T47D (cell line): ENCODE measurements around the gene UBE2M.
"Not testable (repeated sequence)": the region's sequence is repeated elsewhere in the genome, so short reads cannot be mapped to it uniquely, and the experiment has no call there.

Experiments used
- DNase-seq, 2 experiments: peaks; one replicate each; pipeline versions ENCODE4 v3.0.0 to v3.0.0-alpha.2; 2011 to 2012; ENCODE audit warnings: low read depth in 1 of 2, low spot score in 1 of 2
- JUND ChIP-seq: IDR thresholded peaks from 2 replicates; pipeline ENCODE4 v1.6.1; 2012; ENCODE audit warnings: low read depth
- in situ Hi-C: cut with HindIII; loops from 2 replicates; pipeline ENCODE4 v1.10.0; 2016; ENCODE audit warnings: low sequenced_read_pairs, low pct_unique_long_range_greater_than_20kb

UBE2M gene

DNA sequence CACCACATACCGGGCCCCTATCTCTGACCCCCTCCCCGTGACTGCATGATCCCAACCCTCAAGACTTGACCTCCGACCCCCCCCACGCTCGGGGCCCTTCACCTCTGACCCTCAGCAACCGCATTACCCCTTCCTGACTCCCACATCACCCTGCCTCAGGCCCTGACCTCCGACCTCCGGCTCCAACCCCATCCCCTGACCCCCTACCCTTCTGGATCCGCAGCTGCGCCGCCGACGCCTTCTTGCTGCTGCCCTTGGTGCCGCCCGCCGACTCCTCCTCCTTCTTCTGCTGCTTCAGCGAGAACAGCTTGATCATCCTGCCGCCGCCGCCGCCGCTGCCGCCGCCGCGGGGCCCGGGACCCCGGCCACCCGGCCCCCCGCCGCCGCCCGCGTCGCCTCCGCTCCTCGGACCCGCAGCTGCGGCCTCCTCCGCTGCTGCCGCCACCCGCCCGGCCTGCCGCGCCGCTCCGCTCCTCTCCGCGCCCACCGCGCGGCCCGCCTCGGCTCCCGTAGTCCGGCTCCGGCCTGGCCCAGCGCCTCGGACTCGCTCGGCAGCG lies at the start of gene UBE2M:
UBE2M (minus strand) TSS at position 546 of the 557 bp plus-strand sequence; CDS start at position 316, 230 bp downstream.
- in situ Hi-C loops = no loop called here
- DNase-seq = no peak
- TF ChIP-seq JUND = no peak

DNA sequence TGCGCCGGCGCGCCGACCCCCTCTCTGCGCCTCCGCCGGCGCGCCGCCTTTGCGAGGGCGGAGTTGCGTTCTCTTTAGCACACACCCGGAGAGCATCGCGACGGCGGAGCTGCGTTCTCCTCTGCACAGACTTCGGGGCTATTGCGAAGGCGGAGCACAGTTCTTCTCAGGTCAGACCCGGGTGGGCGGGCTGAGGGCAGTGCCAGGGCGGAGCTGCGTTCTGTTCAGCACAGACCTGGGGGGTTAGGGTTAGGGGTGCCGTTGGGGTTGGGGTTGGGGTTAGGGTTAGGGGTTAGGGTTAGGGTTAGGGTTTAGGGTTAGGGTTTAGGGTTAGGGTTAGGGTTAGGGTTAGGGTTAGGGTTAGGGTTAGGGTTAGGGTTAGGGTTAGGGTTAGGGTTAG lies 48.8 kb upstream of the UBE2M start:
- in situ Hi-C loops, DNase-seq: not testable (repeated sequence)

DNA sequence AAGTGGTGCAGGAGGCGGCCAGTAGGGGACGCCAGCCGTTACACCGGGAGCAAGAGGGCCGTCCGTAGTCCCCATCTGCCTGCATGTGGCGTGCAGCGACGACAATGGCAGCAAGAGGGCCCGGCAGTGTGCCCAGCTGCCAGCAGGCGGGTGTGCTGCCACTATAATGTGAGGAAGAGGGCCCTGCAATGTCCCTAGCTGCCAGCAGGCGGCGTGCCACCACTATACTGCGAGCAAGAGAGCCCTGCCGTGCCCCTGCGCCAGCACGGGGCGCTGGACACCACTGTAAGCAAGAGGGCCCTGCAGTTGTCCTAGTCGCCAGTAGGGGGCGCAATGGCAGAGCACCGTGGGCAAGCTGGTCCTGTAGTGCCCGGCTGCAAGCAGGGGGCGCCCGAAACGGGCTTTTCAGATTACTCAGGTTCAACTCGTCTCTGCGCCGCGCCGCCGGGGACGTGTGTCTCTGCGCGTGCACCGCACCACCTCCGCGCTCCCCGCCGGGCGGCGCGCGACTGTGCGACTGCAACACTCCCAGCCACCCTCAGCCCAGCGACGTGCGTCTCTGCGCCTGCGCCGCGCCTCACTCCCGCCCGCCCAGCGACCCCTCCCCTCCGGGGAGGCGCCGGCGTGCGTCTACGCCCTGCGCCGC lies 48.0 kb upstream of the UBE2M start:
- in situ Hi-C loops = not testable (repeated sequence)

DNA sequence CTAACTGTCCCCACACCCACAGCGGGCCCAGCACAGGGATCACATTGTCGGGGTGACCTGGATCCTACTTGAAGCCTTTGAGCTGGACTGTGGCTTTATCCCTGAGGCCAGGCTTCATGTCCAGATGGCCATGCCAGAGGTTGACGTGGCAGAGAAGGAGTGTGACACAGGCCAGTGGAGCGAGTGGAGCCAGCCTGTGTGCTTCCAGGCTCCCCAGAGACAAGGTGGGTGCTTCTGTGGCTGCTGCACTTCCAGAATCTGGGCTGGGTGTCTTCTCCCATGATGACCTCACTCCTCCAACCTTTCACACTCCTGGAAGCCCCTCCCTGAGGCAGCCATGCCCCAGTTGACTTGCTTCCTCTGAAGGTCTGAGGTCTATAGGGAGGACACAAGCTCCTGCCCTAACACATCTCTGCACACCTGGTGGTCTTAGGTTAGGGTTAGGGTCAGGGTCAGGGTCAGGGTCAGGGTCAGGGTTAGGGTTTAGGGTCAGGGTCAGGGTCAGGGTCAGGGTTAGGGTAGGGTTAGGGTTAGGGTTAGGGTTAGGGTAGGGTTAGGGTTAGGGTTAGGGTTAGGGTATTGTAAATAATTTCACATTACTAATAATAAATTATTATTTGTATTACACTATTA lies 27.8 kb upstream of the UBE2M start:
- DNase-seq = no peak
- no peak for TF ChIP-seq JUND
- in situ Hi-C loops = no loop called here

More for the DNA sequence above, 48.0 kb upstream of the UBE2M start:
- DNase-seq = not testable (repeated sequence)

DNA sequence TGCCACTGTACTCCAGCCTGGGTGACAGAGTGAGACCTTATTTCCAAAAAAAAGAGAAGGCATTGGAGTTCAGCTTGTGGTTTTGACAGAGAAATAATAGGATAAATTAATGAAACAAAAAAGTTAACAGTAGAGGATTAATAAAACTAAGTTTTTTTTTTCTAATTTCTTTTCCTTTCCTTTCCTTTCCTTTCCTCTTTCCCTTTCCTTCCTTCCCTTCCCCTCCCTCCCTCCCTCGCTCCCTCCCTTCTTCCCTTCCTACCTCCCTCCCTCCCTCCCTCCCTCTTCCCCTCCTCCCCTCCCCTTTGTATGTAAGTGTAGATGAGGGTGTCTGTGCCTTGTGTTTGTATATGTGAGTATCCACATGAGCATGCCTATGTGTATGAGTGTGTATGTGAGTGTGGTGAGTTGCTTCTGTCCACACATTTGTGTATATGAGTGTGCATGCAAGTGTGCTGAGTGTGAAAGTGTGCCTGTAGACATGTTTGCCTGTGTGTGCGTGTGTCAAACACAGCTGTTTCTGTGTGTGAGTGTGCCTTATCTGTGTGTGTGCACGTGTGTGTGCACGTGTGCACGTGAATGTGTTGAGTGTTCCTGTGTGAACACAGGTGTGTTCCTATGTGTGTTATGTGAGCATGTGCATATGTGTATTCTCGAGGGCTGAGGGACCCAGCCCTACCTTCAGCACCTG lies 27.2 kb upstream of the UBE2M start:
- no peak for TF ChIP-seq JUND
- no peak for DNase-seq
- in situ Hi-C loops = no loop called here

DNA sequence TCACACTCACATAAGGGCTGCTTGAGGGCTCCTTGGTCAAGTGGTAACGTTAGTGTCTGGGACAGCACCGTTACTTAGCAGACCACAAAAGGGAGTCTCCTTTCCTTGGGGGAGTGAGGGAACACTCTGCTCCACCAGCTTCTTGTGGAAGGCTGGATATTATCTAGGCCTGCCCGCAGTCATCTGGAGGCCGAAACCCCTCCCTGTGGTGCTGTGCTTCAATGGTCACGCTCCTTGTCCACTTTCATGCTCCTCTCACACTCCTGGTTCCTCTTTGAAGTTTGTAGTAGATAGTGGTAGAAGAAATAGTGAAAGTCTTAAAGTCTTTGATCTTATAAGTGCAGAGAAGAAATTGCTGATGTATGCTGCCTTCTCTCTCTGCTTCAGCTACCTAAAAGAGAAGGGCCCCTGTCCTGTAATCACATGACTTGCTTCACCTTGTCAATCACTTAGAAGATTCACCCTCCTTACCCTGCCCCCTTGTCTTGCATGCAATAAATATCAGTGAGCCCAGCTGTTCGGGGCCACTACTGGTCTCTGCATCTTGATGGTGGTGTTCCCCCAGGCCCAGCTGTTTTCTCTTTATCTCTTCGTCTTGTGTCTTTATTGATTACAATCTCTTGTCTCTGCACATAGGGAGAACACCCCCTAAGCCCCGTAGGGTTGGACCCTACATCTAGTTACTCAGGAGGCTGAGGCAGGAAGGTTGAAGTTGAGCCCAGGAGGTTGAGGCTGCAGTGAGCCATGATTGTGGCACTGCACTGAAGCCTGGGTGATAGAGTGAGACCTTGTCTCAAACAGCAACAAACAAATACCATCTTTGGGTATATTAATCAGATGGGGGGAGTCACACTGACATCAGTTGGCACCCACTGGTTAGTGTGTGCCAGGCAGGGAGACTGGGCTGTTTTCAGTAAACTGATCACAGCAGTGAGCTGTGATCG lies 26.4 kb upstream of the UBE2M start:
- no peak for DNase-seq
- in situ Hi-C loops = no loop called here
- no peak for TF ChIP-seq JUND

DNA sequence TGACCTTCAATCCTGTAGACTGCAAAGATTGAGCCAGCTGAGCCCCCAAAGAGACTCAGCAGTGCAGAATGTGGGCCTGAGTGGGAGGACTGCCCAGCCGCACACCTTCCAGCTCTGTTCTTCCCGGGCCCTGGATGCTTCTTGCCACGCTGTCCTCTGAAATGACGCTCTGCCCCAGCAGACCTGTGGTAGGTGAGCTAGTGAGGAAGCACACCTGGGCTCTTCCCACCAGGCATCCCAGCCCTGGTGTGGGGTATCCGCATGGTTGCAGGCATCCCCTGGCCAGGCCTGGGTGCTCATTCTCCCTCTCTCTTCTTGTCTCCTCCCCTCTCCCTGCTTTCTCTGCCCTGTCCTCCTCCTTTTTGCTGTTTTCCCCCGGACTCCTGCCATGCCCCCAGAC lies 24.6 kb upstream of the UBE2M start:
- in situ Hi-C loops = no loop called here
- no peak for DNase-seq
- TF ChIP-seq JUND = no peak

DNA sequence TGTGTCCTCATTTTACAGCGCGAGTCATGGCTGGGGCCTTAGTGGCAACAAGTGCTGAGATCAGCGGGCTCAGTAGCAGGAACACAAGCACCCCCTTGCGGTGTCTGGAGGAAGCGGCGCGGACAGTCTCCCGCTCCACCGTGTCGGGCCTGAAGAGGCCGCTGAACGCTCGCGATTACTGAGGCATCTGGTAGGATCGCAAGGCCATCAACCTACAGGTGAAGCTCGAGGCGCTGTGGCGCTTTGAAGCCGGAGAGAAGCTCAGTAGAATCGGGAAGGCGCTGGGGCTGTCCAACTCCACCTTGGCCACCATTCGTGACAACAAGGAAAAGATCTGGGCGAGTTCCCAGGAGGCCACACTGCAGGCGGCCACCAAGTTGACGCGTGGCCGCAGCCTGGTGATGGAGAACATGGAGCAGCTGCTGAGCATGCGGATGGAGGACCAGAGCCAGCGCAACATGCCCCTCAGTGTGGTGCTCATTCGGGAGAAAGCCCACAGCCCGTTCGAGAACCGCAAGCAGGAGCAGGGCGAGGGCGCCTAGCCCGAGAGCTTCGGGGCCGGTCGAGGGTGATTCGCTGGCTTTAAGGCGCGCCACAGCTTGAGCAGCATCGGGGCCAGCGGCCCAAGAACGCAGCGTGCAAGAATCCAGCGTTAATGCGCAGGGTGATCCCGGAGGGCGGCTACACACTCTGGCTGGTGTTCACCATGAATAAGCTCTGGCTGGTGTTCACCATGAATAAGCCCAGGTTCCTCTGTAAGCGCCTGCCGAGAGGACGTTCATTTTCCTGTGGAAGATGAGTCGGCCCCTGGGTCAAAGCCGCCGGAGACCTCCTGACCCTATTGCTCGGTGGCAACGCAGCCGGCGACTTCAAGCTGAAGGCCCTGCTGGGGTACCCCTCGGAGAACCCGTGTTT lies 23.1 kb upstream of the UBE2M start:
- DNase-seq = no peak
- in situ Hi-C loops = no loop called here
- no peak for TF ChIP-seq JUND

DNA sequence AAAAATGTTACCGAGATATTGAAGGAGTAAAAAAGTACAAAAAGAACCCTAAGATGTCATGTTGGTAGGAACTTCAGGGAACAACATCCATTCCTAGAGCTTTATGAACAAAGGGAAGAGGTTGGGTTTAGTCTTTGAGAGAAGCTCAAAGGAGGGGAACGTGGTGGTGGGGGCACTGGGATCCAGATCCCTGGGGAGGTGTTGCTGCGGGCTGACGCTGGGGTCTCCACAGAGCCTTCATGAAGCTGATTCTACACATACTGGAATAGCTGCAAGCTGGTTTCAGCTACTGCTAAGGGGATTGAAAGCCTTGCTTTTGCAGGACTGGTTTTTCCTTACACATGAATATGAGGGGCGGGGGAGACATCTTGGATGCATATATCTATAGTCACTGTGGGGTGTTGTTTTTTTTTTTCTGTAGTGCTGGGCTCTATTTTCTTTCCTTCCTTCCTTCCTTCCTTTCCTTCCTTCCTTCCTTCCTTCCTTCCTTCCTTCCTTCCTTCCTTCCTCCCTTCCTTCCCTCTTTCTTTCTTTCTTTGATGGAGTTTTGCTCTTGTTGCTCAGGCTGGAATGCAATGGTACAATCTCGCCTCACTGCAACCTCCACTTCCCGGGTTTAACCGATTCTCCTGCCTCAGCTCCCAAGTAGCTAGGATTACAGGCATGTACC lies 21.2 kb upstream of the UBE2M start:
- in situ Hi-C loops = no loop called here
- TF ChIP-seq JUND = no peak
- no peak for DNase-seq

DNA sequence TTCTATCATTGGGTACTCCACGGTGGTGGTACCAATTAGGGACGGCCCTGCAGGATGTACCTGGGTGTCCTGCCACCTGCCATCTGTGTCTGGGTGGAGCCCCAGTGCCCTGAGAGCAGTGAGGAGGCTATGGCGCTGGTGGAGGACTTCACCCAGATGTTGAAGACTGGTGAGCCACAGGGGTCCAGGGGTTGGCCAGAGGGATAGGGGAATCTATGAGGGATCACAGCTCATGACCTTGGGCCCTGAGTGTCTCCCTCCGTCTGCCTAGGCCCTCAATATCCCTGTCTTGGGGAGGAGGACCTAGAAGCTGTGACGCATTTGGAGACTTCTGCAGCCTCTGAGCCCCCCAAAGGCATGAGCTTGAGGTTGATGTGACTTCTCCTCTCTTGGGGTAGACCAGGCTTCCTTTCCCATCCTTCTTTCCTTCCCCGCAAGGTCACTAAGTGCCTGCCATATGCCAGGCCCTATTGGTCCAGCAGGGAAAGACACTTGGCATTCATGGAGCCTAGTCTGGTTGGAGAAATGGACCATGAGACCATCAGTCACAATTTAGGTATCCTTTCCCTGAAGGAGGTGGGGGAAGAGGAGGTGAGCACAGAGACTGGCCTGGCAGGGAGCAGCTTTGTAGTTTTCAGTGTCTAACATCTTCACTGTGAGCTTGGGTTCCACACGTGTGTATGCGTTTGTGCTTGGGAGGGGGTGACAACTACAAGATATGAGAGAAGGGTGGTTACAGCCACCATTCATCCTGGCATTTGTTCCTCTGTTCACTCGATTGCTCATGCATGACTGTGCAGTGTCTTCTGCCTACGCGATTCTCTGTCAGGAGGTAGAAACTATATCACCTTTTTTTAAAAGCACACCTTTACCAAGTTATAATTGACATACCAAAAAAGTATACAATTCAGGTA lies 19.9 kb upstream of the UBE2M start:
- in situ Hi-C loops = no loop called here
- no peak for DNase-seq
- TF ChIP-seq JUND = no peak

DNA sequence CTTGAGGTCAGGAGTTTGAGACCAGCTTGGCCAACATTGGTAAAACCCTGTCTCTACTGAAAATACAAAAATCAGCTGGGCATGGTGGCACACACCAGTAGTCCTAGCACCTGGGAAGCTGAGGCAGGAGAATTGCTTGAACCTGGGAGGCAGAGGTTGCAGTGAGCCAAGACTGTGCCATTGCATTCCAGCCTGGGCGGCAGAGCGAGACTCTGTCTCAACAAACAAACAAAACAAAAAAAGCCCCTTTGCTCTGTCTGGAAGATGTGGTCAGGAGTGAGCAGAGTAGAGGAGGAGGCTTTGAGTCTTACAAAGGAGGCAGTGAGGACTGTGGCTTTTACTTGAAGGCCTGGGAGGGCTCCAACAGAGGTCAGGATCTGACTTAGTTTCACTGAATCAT lies 19.2 kb upstream of the UBE2M start:
- DNase-seq, in situ Hi-C loops: not testable (repeated sequence)
